ENCODE data around the gene MARK2. TPM values are rescaled to one million over a fixed set of nuclear protein-coding genes. Genes with fewer than 3 reads are reported as not detected.

MARK2 gene
- total RNA-seq, 1 donor, result 14.8 TPM

- H3K27me3 ChIP-seq (ENCODE audit: insufficient read depth, low read length), result no peaks in the 10 kb centered on the region
- peaks cover 51% of the 10 kb centered on the region for H3K36me3 ChIP-seq (ENCODE audit: insufficient read depth, low read length)
- H3K9me3 ChIP-seq (ENCODE audit: low read depth, low read length), result no peaks in the 10 kb centered on the region
- H3K4me1 ChIP-seq (ENCODE audit: insufficient read depth, low read length), result no peaks in the 10 kb centered on the region
- H3K79me2 ChIP-seq (ENCODE audit: insufficient read depth, low read length), result peaks cover 3% of the 10 kb centered on the region
- TF ChIP-seq CTCF (IDR thresholded peaks at IDR 0.05; ENCODE audit: extremely low read depth, low read depth, low read length), result no peak
- H3K4me3 ChIP-seq (ENCODE audit: insufficient read depth, low read length), result no peak overlapping the region
- H3K27ac ChIP-seq (ENCODE audit: low read depth, low read length), result no peak overlapping the region
- peaks cover 5% of the 10 kb centered on the region for H4K20me1 ChIP-seq (ENCODE audit: insufficient read depth, low read length)
- no peak overlapping the region for H3K4me2 ChIP-seq (ENCODE audit: insufficient read depth, low read length)
- no peak for DNase-seq (ENCODE audit: insufficient read length, low spot score, missing footprints)
- no peak overlapping the region for H2AFZ ChIP-seq (ENCODE audit: low read length)
Measured at GRCh38 chr11:63903884-63904283, 65.0 kb downstream of the MARK2 start.

GRCh38 chr11:63904743-63905142 is 65.8 kb downstream of the MARK2 start:
- Histone ChIP-seq H3K9me3 (ENCODE audit: low read depth, low read length) (no peaks in the 10 kb centered on the region), H2AFZ (ENCODE audit: low read length) (no peak overlapping the region), H3K4me1 (ENCODE audit: insufficient read depth, low read length) (no peaks in the 10 kb centered on the region), H3K36me3 (ENCODE audit: insufficient read depth, low read length) (peaks cover 43% of the 10 kb centered on the region), H4K20me1 (ENCODE audit: insufficient read depth, low read length) (peaks cover 5% of the 10 kb centered on the region), H3K79me2 (ENCODE audit: insufficient read depth, low read length) (peaks cover 3% of the 10 kb centered on the region), H3K27me3 (ENCODE audit: insufficient read depth, low read length) (no peaks in the 10 kb centered on the region), H3K4me2 (ENCODE audit: insufficient read depth, low read length) (no peak overlapping the region), H3K4me3 (ENCODE audit: insufficient read depth, low read length) (no peak overlapping the region), H3K27ac (ENCODE audit: low read depth, low read length) (no peak overlapping the region)
- no peak for TF ChIP-seq CTCF (IDR thresholded peaks at IDR 0.05; ENCODE audit: extremely low read depth, low read depth, low read length)
- DNase-seq (ENCODE audit: insufficient read length, low spot score, missing footprints), result no peak

GRCh38 chr11:63905179-63905578 is 66.3 kb downstream of the MARK2 start:
- peak; percentile 87 for DNase-seq (ENCODE audit: insufficient read length, low spot score, missing footprints)
- H3K79me2 ChIP-seq (ENCODE audit: insufficient read depth, low read length), result peaks cover 3% of the 10 kb centered on the region
- TF ChIP-seq CTCF (IDR thresholded peaks at IDR 0.05; ENCODE audit: extremely low read depth, low read depth, low read length), result no peak
- no peak overlapping the region for H2AFZ ChIP-seq (ENCODE audit: low read length)
- H3K27ac ChIP-seq (ENCODE audit: low read depth, low read length), result no peak overlapping the region
- no peaks in the 10 kb centered on the region for H3K27me3 ChIP-seq (ENCODE audit: insufficient read depth, low read length)
- H3K9me3 ChIP-seq (ENCODE audit: low read depth, low read length), result no peaks in the 10 kb centered on the region
- H3K36me3 ChIP-seq (ENCODE audit: insufficient read depth, low read length), result peaks cover 39% of the 10 kb centered on the region
- no peak overlapping the region for H3K4me2 ChIP-seq (ENCODE audit: insufficient read depth, low read length)
- no peaks in the 10 kb centered on the region for H3K4me1 ChIP-seq (ENCODE audit: insufficient read depth, low read length)
- H4K20me1 ChIP-seq (ENCODE audit: insufficient read depth, low read length), result peaks cover 5% of the 10 kb centered on the region
- H3K4me3 ChIP-seq (ENCODE audit: insufficient read depth, low read length), result no peak overlapping the region

- Histone ChIP-seq H3K9me3 (ENCODE audit: low read depth, low read length) (no peaks in the 10 kb centered on the region), H4K20me1 (ENCODE audit: insufficient read depth, low read length) (peaks cover 5% of the 10 kb centered on the region), H3K36me3 (ENCODE audit: insufficient read depth, low read length) (peaks cover 30% of the 10 kb centered on the region), H3K4me1 (ENCODE audit: insufficient read depth, low read length) (no peaks in the 10 kb centered on the region), H3K27me3 (ENCODE audit: insufficient read depth, low read length) (no peaks in the 10 kb centered on the region), H3K79me2 (ENCODE audit: insufficient read depth, low read length) (peaks cover 3% of the 10 kb centered on the region), H3K4me3 (ENCODE audit: insufficient read depth, low read length) (no peak overlapping the region), H2AFZ (ENCODE audit: low read length) (no peak overlapping the region), H3K27ac (ENCODE audit: low read depth, low read length) (no peak overlapping the region), H3K4me2 (ENCODE audit: insufficient read depth, low read length) (no peak overlapping the region)
- DNase-seq (ENCODE audit: insufficient read length, low spot score, missing footprints), result peak; percentile 88
- TF ChIP-seq CTCF (IDR thresholded peaks at IDR 0.05; ENCODE audit: extremely low read depth, low read depth, low read length), result no peak
Measured at GRCh38 chr11:63906087-63906486, 67.2 kb downstream of the MARK2 start.
